ENCODE data around the gene PARVA. TPM values are rescaled to one million over a fixed set of nuclear protein-coding genes. Genes with fewer than 3 reads are reported as not detected.
"Not testable (repeated sequence)": the region's sequence is repeated elsewhere in the genome, so short reads cannot be mapped to it uniquely, and the experiment has no call there.

PARVA gene
- total RNA-seq, 1 donor from 2014 or later = 61.2 TPM

DNA sequence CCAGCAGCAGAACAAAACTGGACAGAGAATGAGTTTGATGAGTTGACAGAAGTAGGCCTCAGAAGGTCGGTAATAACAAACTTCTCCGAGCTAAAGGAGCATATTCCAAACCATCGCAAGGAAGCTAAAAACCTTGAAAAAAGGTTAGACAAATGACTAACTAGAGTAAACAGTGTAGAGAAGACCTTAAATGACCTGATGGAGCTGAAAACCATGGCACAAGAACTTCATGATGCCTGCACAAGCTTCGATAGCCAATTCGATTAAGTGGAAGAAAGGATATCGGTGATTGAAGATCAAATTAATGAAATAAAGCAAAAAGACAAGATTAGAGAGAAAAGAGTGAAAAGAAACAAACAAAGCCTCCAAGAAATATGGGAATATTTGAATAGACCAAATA is 10.3 kb upstream of the PARVA start:
- intact Hi-C loops (cut with DNase I) = not testable (repeated sequence)

DNA sequence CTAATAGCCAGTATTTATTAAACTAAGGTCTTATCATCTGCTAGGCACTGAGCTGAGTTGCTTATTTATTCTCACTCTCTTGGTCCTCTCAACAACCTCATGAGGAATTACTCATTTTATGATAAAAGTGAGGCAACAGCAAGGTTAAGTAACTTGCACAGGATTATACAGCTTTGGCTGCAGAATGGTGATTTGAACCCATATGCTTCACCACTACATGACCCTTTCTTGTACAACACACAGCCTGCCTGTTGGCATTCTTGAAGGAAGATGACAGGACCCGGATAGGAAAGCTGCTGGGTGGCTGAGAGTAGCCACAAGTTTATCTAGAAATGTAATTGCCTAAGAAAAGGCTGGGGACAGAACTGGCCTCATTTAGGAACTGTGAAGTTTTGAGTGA is 5.3 kb upstream of the PARVA start:
- ATAC-seq (ENCODE audit: poor library complexity) (no peak), DNase-seq (no peak)
- intact Hi-C loops (cut with DNase I) = no loop called here

More for the DNA sequence above, 10.3 kb upstream of the PARVA start:
- not testable (repeated sequence) for DNase-seq; ATAC-seq (ENCODE audit: poor library complexity)

DNA sequence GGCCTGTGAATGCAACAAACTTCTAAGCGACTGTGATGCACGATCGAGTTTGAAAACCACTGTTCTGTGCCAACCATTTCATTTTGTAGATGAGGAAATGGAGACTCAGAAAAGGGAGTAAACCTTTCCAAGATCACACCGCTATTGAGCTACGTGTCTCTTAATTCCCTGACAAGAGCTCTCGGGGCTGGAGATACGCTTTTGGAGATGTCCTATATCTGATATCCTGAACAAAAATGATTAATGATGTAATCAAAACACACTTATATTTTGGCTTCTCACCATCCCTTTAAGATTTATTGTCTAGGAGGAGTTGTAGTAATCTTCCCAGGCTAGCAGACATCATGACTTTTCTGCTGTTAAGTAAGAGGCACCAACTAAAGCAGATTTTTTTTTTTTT is 1.7 kb upstream of the PARVA start:
- DNase-seq (no peak), ATAC-seq (ENCODE audit: poor library complexity) (no peak)
- intact Hi-C loops (cut with DNase I) = no loop called here

DNA sequence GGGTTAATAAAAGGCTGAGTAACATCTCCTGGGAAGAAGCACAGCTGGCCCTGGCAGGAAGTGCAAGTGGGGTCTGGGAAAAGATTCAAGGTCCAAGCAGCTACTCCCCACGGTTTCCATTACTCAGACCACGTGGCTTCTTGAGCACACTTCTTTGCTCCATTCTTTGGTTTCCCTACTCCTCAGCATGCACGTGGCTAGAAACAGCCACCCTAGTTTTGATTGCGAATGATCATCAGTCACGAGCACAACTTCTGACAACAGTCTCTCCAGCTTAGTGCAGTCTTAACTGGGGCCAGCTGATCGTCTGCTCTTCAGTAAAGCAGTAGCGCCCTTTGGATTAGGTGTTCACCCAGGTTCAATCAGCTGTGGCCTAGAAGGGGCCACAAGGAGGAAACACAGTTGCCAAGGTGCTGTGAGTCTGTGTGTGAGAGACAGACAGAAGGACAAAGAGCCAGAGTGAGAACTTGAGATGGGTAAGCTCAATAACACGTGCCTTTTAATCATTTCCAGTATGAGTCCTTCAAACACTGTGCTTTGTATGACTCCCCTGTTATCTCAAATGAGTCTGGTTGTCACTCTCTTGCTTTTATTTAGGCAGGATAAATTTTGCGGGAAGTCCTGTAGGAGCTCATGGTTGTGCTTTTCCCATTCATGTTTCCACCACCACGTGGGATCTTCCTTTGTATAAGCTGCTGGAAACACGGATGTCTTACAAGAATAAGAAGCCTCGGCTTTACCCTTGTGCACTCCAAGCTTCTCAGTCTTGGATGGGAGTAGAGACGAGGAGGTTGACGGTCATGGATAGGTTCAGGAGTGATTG is 901 bp upstream of the PARVA start:
- intact Hi-C loops (cut with DNase I) = no loop called here
- ATAC-seq (ENCODE audit: poor library complexity) = peak; percentile 41
- peak; percentile 64 for DNase-seq

DNA sequence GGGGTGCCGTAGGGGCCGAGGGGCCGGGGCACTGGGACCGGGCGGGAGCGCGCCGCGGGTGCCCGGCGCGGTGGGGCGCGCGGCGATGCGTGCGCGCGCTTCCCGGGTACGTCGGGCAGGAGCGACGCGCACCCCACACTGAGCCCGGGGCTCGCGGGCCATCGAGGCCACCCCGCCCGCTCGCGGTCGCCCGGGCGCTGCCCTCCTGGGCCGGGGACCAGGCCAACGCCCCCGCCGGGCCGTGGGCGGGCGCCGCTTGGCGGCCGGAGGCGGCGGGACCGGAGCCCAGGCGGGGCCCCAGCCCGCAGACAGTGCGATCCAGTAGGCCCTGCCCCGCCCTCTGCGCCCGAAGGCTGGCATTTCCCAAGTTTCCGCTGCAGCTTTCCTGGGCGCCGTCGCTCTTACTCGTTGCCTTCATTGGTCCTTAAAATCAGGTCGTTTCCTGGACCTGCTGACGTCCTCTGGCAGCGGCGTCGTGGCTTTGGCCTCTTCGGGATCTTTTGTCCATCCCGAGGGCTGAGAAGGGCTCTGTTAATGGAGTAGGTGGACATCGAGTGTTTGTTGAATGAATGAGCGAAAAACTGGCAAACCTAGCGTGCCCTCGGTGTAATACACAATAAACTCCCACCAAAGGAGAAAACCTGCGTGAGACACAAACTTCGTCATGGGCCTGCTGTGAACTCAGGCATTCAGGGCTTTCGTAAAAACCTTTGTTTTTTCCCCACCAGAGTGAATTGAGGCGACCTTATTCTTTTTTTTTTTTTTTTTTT is 638 bp downstream of the PARVA start:
- DNase-seq (peak; percentile 82), ATAC-seq (ENCODE audit: poor library complexity) (peak; percentile 71)
- intact Hi-C loops (cut with DNase I) = no loop called here

DNA sequence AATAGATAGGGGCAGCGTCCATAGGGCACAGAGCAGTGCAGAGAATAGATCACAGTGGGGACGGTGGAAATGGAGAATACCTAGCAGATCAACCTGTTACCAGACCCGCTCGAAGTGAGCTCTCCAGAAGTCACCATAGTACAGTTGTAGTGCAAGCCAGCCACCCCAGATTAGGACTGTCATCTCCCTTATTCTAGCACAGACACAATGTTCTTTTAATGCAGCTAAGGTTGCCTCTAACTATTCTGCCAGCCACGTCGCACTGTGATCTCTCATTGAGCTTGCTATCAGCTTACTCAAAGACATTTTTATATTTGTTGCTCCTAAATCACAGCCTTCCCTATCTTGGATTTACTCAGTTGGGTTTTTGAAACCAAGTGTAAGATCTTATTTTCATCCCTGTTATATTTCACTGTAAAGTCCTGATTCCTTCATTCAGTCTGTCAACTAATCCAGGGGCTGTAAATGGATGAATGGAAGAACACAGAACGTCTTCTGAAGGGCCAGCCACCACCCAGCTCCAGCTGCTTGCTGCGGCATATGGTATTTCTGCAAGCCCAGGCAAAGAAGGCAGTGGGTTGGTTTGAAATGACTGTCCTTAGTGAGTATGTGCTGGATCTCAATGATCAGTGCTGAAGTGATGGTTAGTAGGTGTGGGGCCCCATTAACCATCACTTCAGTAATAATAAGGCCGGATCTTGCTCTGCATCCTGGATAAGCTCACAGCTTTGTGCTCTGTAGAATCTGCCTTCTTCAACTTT is 3.4 kb downstream of the PARVA start:
- intact Hi-C loops (cut with DNase I) = no loop called here
- ATAC-seq (ENCODE audit: poor library complexity) (peak; percentile 45), DNase-seq (no peak)

DNA sequence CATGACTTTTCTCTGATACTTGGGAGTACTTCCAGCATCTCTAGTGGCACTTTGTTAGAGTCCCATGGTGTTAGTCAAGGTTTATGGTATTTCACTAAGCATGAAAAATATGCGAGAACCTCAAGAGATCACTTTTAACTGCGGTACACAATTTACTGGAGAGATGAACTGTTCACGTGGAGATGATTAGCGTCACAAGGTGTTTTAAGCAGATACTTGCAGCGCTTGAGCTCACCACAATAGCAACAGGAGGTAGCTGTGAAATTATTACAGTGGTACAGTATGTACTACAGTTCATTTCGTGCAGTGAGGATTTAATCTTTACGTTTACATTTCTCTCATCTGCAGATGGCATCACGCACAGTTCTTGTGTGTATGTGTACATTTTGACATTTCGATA is 4.5 kb downstream of the PARVA start:
- intact Hi-C loops (cut with DNase I) = no loop called here
- DNase-seq = no peak
- ATAC-seq (ENCODE audit: poor library complexity) = peak; percentile 38

DNA sequence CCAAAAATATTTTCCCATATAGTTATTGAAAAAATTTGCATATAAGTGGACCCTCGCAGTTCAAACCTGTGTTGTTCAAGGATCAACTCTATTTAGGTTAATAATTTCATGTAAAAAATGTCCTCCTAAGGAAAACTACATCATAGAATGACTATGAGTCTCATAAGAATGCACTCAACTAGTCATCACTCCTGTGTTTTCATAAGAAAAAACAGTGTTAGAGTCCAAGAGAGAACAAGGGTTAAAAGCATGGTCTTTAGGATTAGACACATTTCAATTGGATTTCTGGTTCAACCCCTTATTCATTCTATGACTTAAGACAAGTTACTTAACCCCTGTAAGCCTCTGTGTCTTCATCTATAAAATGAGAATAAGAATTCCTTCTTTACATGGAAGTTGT is 5.1 kb downstream of the PARVA start:
- ATAC-seq (ENCODE audit: poor library complexity) = no peak
- intact Hi-C loops (cut with DNase I) = no loop called here

DNA sequence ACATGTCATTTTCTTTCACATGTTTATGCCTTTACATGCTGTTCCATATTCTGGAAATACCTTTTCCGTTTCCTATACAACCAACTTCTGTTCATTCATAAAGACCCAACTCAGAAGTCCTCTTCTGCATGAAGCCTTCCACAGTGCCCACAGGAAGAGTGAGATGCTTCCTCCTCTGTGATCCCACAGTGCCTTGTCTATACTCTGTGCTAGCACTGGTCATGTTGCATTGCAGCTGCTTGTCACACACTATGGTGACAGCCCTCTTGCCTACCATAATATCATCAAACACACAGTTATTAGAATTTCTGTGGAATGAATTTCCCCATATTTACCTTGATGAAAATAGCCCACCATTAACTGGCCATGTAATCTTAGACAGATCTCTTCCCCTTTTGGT is 8.9 kb downstream of the PARVA start:
- ATAC-seq (ENCODE audit: poor library complexity) (no peak), DNase-seq (no peak)
- intact Hi-C loops (cut with DNase I) = no loop called here

More for the DNA sequence above, 5.1 kb downstream of the PARVA start:
- DNase-seq = no peak

DNA sequence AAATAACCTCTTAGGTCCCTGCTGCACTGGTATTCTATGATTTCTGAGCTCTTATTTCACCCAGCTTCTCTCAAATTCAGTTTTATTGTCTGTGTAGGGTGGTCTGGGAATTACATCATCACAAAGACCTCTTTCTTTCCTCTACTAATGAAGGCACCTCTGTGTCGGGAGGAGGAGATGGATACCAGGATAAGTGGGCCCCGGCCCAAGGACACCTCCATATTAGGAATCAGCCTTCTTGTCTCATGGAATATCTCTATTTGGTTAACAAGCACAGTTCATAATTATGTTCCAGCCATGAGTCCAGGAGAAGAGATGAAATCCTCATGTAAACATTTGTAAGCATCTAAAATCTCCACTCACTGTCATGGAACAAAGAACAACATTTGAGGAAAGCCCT is 9.4 kb downstream of the PARVA start:
- intact Hi-C loops (cut with DNase I) = no loop called here
- DNase-seq (no peak), ATAC-seq (ENCODE audit: poor library complexity) (no peak)

DNA sequence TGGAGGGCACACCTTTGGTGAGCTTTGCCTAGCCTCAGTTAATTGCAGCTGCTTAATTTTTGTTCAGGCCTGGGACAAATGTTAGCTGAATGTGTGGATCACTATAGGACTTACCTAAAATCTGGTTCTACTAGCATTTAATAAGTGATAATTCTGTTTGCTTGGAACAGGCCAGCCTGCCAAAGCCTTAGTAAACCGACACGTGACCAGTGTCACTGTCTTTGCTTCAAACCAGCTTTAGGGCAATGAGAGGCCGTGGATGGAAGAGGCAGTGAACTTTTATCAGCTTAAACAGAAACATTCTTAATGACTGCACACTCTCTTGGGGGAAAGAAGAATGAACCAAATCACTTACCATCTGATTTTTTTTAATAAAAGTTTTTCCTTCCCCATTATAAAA is 10.8 kb downstream of the PARVA start:
- intact Hi-C loops (cut with DNase I) = no loop called here
- DNase-seq (no peak), ATAC-seq (ENCODE audit: poor library complexity) (peak; percentile 53)

DNA sequence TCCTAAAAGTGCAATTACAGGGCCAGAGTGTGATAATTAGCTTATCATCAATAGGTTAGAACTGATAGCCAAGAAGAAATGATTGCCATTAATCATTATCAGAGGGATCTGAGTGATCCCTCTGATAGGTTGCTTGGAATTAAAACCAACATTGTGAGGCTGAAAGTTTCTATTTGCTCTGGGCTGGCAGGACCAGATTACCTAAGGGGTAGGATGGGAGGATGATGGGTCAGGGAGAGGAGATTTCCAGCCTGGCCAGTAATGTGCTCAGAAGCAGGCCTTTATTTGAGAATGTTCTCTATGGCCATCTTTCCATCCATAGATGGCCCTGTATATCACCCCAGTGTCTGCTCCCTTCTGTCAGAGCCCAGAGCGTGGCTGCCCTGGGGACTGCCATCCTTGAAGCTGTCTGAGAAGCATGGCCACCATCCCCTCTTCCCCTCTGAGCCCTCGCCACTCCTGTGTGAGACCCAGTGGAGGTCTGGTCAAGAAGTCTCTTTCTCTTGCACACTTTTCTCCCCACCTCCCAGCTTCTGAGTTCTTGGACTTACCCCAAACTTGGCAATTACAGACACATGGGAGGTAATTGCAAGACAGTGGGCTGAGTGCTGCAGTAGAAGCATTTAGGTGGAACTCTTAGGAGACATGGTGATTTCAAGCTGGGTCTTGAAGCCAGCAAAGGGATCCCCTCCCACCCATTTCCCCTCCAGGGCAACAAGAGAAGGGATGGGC is 11.7 kb downstream of the PARVA start:
- ATAC-seq (ENCODE audit: poor library complexity) = no peak
- no peak for DNase-seq
- intact Hi-C loops (cut with DNase I) = no loop called here

DNA sequence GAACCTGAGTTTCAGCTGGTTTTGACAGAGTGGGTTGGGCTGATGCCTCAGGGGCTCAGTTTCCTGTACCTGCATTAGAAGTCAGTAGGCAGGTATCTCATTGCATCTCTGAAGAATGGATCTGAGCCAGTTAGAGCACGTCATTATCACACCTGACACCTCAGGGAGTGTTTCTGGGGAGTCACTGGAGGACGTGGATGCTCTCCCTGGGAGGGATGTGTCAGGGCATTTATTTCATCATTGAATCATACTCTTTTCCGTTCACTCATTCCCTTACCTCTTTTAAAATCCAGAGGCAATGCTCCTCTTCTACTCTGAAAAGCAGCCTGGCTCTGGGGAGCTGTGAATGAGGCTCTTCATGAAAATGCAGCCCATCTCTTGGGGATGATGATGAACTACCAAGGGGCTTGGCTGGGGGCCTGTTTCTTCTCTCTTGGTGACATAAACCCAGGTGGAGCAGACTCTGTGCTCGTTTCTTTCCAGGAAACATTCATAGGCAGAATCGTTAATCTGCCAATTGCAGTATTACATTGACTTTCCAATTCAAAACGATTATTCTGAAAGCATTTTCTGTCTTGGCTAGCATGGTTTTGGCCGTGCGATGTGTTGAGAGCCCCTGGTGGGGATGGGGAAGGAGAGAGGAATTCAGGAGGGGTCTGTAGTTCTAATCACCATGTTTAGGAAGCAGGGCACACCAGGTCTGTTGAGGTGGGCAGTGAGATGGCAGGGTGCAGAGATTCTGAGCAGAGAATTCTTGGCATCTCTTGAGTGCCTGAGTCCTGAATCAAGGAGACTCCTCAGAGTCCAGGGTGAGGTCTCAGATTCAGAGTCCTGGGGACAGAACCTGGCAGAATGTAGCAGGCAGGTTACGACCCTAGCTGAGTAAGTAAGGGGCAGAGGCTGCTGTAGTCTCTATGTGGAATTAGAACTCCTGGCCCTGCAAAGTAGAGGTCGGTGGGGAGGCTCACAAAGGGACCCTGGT is 12.6 kb downstream of the PARVA start:
- no peak for DNase-seq
- intact Hi-C loops (cut with DNase I) = no loop called here
- ATAC-seq (ENCODE audit: poor library complexity) = no peak

DNA sequence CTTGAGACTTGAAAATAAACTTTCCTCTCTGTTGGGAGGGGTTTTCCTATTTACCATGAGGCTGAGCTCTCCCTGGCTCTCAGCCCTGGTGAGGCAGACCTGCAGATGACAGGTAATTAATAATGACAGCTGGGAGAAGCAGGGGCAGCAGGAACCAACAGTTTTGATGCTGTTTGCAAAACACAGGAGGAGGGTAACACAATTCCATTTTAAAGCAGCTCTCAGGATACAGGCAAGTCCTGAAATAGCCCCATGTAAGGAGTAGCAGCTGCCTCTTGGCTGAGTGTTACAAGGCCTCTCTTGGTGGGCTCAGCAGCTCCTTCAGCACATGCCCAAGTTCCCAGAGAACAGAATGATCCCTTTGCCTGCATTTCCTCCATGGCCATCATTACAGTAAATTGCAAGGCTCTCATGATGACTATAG is 13.3 kb downstream of the PARVA start:
- DNase-seq (no peak), ATAC-seq (ENCODE audit: poor library complexity) (no peak)
- intact Hi-C loops (cut with DNase I) = no loop called here

DNA sequence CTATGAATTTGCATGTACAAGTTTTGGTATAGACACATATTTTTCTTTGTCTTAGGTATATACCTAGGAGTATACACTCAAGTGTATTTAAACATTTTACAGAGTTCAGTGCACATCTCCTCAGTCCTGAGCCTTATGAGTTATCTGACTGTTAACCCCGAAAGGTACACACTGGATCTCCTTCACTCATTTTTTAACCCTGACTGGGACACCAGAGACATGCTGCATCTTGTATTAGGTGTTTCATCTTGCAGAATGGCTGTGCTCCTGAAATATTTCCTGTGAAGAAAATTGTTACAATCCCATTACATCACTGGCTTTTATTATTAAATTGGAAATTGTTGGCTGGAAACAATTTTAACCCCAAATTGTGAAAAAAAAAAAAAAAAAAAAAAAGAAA is 15.3 kb downstream of the PARVA start:
- ATAC-seq (ENCODE audit: poor library complexity) = no peak
- DNase-seq = no peak
- intact Hi-C loops (cut with DNase I) = no loop called here

DNA sequence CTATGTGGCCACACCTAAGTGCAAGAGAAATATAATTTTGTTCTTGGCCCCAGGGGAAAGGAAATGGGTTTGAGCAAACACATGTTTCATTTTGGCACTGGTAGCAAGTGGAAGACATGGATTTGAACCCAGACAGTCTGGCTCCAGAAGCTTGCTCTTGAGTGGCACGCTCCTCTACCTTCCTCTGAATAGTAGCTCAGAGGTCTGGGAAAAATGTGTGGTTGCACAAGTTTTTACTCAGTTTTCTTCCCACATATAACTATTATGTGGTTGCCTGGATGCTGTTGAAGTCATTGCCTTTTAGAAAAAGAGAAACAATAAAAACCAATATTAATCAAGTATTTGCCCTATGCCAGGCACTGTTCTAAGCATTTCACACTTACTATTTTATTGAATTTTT is 16.3 kb downstream of the PARVA start:
- ATAC-seq (ENCODE audit: poor library complexity) (no peak), DNase-seq (no peak)
- intact Hi-C loops (cut with DNase I) = no loop called here

DNA sequence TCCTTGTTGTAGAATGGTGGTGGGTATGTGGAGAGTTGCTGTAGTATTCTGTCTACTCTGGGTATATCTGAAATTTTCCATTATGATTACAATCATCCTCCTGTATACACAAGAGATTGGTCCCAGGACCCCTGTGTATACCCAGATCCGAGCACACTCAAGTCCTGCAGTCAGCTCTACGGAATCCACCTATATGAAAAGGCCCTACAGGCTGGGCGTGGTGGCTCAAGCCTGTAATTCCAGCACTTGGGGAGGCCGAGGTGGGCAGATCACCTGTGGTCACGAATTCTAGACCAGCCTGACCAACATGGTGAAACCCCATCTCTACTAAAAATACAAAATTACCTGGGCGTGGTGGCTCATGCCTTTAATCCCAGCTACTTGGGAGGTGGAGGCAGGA is 17.2 kb downstream of the PARVA start:
- DNase-seq = no peak
- intact Hi-C loops (cut with DNase I) = no loop called here
- no peak for ATAC-seq (ENCODE audit: poor library complexity)

DNA sequence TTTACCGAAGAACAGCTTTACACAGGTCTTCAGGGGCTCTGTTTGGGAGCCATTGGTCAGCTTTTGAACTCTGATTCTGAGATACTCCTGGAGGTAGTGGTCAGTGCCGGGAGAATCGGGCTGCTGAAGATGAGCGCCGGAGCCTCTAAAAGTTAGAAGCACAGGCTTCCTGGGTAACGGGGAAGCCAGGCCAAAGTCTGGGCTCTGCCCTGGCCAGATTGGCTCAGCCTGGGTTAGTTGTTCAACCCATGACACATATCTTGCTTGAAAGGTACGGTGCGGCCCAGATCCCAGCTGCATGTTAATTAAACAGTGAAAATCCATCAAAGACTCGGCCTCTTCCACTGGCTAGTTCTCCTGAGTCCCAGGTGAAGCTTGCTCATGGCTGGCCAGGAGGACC is 18.0 kb downstream of the PARVA start:
- ATAC-seq (ENCODE audit: poor library complexity) = no peak

More for the DNA sequence above, 18.0 kb downstream of the PARVA start:
- no peak for DNase-seq
- intact Hi-C loops (cut with DNase I) = no loop called here
